OCI-LY7 (cell line): ENCODE data around the gene NLGN1. TPM values are rescaled to one million over a fixed set of nuclear protein-coding genes. Genes with fewer than 3 reads are reported as not detected.

Experiments
- BruUV-seq: library from RNA; stranded (reverse); fragments of 400-500 nt; replicated peaks from 2 replicates; lab custom pipeline; 2021; lab: Mats Ljungman, UMichigan
- CTCF ChIA-PET: fragments of 300-600 bp; sonication (Branson Sonifier 250); formaldehyde crosslinking; loops from one replicate; lab custom pipeline; 2022; ENCODE audit warnings: antibody characterized with exemption; ENCODE audit not compliant: unreplicated experiment; lab: Charles Lee
- POLR2A ChIA-PET: fragments of 300-600 bp; sonication (Branson Sonifier 250); formaldehyde crosslinking; loops from one replicate; lab custom pipeline; 2022; ENCODE audit warnings: antibody characterized with exemption; lab: Charles Lee
- DNase-seq: peaks from one replicate; pipeline ENCODE4 v3.0.0-alpha.2; 2015; ENCODE audit warnings: low spot score
- H2AFZ ChIP-seq: fragments of 200-600 bp; sonication (generic), shearing (Covaris generic); 2 replicates; pipeline ENCODE4 v1.6.1; 2014; ENCODE audit warnings: mild to moderate bottlenecking, antibody characterized with exemption, low read length, moderate library complexity
- H3K27ac ChIP-seq: fragments of 200-600 bp; sonication (generic); 2 replicates; pipeline ENCODE4 v1.5.1; 2014; ENCODE audit warnings: mixed run types, low read depth, mild to moderate bottlenecking, moderate library complexity, low read length, inconsistent platforms; ENCODE audit not compliant: poor library complexity, severe bottlenecking
- H3K36me3 ChIP-seq: fragments of 200-600 bp; sonication (generic); 2 replicates; pipeline ENCODE4 v1.6.1; 2014; ENCODE audit warnings: mild to moderate bottlenecking, antibody characterized with exemption, low read length, moderate library complexity, mixed read lengths; ENCODE audit not compliant: insufficient read depth
- H3K4me1 ChIP-seq: fragments of 200-600 bp; sonication (generic); 2 replicates; pipeline ENCODE4 v1.5.1; 2014; ENCODE audit warnings: mild to moderate bottlenecking, low read length; ENCODE audit not compliant: insufficient read depth, poor library complexity, severe bottlenecking
- H3K4me2 ChIP-seq: fragments of 200-600 bp; sonication (generic); 2 replicates; pipeline ENCODE4 v1.6.1; 2014; ENCODE audit warnings: mild to moderate bottlenecking, low read length
- H3K4me3 ChIP-seq: fragments of 200-600 bp; sonication (generic); 2 replicates; pipeline ENCODE4 v1.5.1; 2014; ENCODE audit warnings: mild to moderate bottlenecking, low read depth, low read length; ENCODE audit not compliant: poor library complexity, severe bottlenecking
- H3K79me2 ChIP-seq: fragments of 200-600 bp; sonication (generic); 2 replicates; pipeline ENCODE4 v1.6.1; 2016; ENCODE audit warnings: low read depth, mild to moderate bottlenecking, low read length, moderate library complexity, mixed read lengths; ENCODE audit not compliant: insufficient read depth
- H3K9me2 ChIP-seq: fragments of 200-600 bp; sonication (generic); 2 replicates; pipeline ENCODE4 v1.6.1; 2016; ENCODE audit warnings: mild to moderate bottlenecking, low read length, mixed read lengths; ENCODE audit not compliant: insufficient read depth
- H3K9me3 ChIP-seq: fragments of 200-600 bp; sonication (generic); 2 replicates; pipeline ENCODE4 v1.6.1; 2014; ENCODE audit warnings: mild to moderate bottlenecking, mixed run types, low read length, mixed read lengths
- H4K20me1 ChIP-seq: fragments of 200-600 bp; sonication (generic); 2 replicates; pipeline ENCODE4 v1.6.1; 2014; ENCODE audit warnings: mild to moderate bottlenecking, antibody characterized with exemption, low read length, moderate library complexity, mixed read lengths; ENCODE audit not compliant: insufficient read depth
- EZH2phosphoT487 ChIP-seq: fragments of 200-600 bp; sonication (generic); IDR thresholded peaks from 2 replicates; pipeline ENCODE4 v1.6.1; 2018; ENCODE audit warnings: low read depth, borderline replicate concordance, mild to moderate bottlenecking, mixed run types, antibody characterized with exemption, low read length, moderate library complexity, mixed read lengths
- intact Hi-C: fragments of 100-400 bp; cut with micrococcal nuclease; formaldehyde crosslinking; loops from one replicate; pipeline ENCODE4 v1.10.0; 2022; ENCODE audit not compliant: unreplicated experiment
- total RNA-seq, 2 experiments: library from RNA; depleted of rRNA in 1 of 2; stranded (reverse); fragments of >200 nt in 1 of 2; shearing (Covaris generic) in 1 of 2; gene quantifications; 2 replicates each; pipeline ENCODE4 v1.2.3, GENCODE V29; 2014 to 2022
- TF ChIP-seq, protein P1 (sequence below): fragments of 200-600 bp; sonication (generic); conservative IDR thresholded peaks from 2 replicates; pipeline ENCODE4 v1.5.1; 2014; ENCODE audit warnings: mild to moderate bottlenecking, antibody characterized with exemption, low read length, moderate library complexity, mixed read lengths

Gene NLGN1
- total RNA-seq, 2 experiments from 2014 or later, result not detected

DNA sequence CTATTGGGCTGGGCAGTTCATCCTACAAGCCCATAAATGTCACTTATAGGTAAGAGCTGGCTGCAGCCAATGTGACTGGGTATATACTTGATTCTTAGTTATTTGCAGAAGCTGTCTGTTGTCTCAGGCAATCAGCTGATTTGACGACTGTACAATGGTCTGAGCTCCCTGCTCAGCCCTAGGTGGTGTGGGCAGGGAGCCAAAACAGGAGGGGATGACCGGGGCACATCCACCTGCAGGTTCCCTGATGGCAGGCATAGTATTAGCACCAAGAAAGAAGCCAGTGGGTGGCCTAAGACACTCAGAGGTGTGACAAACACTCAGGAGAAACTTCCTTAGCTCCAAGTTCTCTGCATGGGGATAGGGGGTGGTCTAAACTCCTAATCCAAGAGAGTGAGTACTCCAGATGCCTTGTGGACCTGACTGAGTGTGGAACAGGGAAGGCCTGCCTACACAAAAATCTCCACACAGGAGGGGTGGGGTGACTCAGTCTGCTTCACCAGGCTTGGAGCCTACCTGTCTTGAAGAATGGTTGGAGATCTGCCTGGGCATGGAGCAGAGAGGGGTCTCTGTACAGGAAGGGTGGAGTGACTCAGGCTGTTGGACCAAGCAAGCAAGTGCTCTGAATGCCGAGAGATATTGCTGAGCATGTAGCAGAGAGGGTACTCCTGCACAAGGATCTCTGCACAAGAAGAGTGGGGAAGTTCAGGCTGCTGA lies 771.2 kb downstream of the NLGN1 start:
- POLR2A ChIA-PET, result no interaction called here
- H3K36me3 ChIP-seq, result no peaks in the 10 kb centered on the region
- no TSS peak for BruUV-seq
- H4K20me1 ChIP-seq, result no peaks in the 10 kb centered on the region
- no peak overlapping the region for H3K27ac ChIP-seq
- DNase-seq, result no peak
- no peaks in the 10 kb centered on the region for H3K79me2 ChIP-seq
- no peak overlapping the region for H3K4me2 ChIP-seq
- CTCF ChIA-PET, result no interaction called here
- TF ChIP-seq, protein P1, sequence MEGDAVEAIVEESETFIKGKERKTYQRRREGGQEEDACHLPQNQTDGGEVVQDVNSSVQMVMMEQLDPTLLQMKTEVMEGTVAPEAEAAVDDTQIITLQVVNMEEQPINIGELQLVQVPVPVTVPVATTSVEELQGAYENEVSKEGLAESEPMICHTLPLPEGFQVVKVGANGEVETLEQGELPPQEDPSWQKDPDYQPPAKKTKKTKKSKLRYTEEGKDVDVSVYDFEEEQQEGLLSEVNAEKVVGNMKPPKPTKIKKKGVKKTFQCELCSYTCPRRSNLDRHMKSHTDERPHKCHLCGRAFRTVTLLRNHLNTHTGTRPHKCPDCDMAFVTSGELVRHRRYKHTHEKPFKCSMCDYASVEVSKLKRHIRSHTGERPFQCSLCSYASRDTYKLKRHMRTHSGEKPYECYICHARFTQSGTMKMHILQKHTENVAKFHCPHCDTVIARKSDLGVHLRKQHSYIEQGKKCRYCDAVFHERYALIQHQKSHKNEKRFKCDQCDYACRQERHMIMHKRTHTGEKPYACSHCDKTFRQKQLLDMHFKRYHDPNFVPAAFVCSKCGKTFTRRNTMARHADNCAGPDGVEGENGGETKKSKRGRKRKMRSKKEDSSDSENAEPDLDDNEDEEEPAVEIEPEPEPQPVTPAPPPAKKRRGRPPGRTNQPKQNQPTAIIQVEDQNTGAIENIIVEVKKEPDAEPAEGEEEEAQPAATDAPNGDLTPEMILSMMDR, result no peak
- TF ChIP-seq EZH2phosphoT487, result no peak
- H3K4me1 ChIP-seq, result no peaks in the 10 kb centered on the region
- no peaks in the 10 kb centered on the region; the same call in 1 of the 2 replicates for H3K9me2 ChIP-seq
- intact Hi-C loops, result no loop called here
- no peaks in the 10 kb centered on the region for H3K9me3 ChIP-seq
- H2AFZ ChIP-seq, result no peak overlapping the region
- no peak overlapping the region for H3K4me3 ChIP-seq

DNA sequence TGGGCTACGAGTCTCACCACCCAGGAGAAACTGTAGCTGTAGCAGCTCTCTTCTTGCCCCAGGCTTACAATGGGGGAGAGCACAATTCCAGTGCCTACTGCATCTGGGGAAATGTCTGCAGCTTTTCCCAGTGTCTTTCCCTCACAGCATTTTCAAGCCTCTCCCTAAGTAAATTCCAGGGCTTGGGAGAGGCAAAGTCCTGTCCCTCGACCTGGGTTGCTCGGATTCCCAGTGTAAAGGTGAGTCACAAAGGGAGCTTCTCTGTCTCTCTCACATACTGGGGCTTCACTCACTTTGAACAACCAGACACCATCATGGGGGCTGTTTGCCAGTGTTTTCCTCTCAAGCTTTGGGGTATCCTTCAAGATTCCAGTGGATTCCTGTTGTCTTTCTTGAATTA lies 772.2 kb downstream of the NLGN1 start:
- DNase-seq, result no peak
- Histone ChIP-seq H2AFZ (no peak overlapping the region), H3K27ac (no peak overlapping the region), H4K20me1 (no peaks in the 10 kb centered on the region), H3K4me1 (no peaks in the 10 kb centered on the region), H3K9me3 (no peaks in the 10 kb centered on the region), H3K79me2 (no peaks in the 10 kb centered on the region), H3K36me3 (no peaks in the 10 kb centered on the region), H3K9me2 (no peaks in the 10 kb centered on the region; the same call in 1 of the 2 replicates), H3K4me3 (no peak overlapping the region), H3K4me2 (no peak overlapping the region)
- intact Hi-C loops, result no loop called here
- TF ChIP-seq, protein P1, result no peak
- no peak for TF ChIP-seq EZH2phosphoT487
- ChIA-PET POLR2A (no interaction called here), CTCF (no interaction called here)
- BruUV-seq, result no TSS peak

DNA sequence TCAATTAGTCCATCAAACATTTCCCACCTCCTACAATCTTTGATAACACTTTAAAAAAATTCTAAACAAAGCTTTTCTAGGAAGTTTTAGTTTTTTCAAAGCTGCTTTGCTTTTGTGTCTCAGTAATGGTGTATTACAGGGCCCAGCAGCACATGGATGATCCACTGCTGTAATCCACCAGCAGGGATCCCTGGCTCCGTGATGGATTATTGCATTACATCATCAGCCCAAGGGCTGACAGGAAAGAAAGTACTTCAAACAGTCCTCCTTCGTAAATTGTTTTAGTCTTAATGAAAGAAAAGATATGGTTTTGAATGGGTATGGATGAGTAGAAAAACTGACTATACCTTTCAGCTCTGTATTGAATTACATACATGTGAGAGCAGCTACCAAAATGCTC lies 772.7 kb downstream of the NLGN1 start:
- Histone ChIP-seq H3K36me3 (no peaks in the 10 kb centered on the region), H3K4me1 (no peaks in the 10 kb centered on the region), H2AFZ (no peak overlapping the region), H3K9me2 (no peaks in the 10 kb centered on the region; the same call in 1 of the 2 replicates), H3K4me3 (no peak overlapping the region), H3K27ac (no peak overlapping the region), H3K4me2 (no peak overlapping the region), H3K9me3 (no peaks in the 10 kb centered on the region), H3K79me2 (no peaks in the 10 kb centered on the region), H4K20me1 (no peaks in the 10 kb centered on the region)
- TF ChIP-seq EZH2phosphoT487, result no peak
- TF ChIP-seq, protein P1, result no peak
- no TSS peak for BruUV-seq
- no peak for DNase-seq
- ChIA-PET POLR2A (no interaction called here), CTCF (no interaction called here)
- intact Hi-C loops, result no loop called here
